SU-DHL-6 (cell line): ENCODE data around the gene ALDH1A3.

ENCODE experiments used
- H2AFZ ChIP-seq: fragments of 200-600 bp; sonication (generic); 2 replicates; pipeline ENCODE4 v1.6.1; 2014; ENCODE audit warnings: low read depth, mild to moderate bottlenecking, moderate library complexity, mixed read lengths, antibody characterized with exemption, low read length; ENCODE audit not compliant: severe bottlenecking
- H3F3A ChIP-seq: fragments of 200-600 bp; shearing (Covaris generic); 2 replicates; pipeline ENCODE4 v1.6.0; 2016; ENCODE audit warnings: antibody characterized with exemption, mild to moderate bottlenecking; ENCODE audit not compliant: insufficient read depth
- H3K27ac ChIP-seq: fragments of 200-600 bp; sonication (generic); 2 replicates; pipeline ENCODE4 v1.5.1; 2016; ENCODE audit warnings: low read depth, mild to moderate bottlenecking, low read length, moderate library complexity, mixed read lengths
- H3K27me3 ChIP-seq: fragments of 200-600 bp; sonication (generic), shearing (Covaris generic); 2 replicates; pipeline ENCODE4 v1.6.0; 2014; ENCODE audit warnings: mild to moderate bottlenecking, low read length
- H3K36me3 ChIP-seq: fragments of 200-600 bp; sonication (generic); 2 replicates; pipeline ENCODE4 v1.6.1; 2014; ENCODE audit warnings: mild to moderate bottlenecking, low read length, mixed read lengths
- H3K4me2 ChIP-seq: fragments of 300-600, 200-600 bp; shearing (Covaris generic), sonication (generic); 2 replicates; pipeline ENCODE4 v1.6.0; 2014; ENCODE audit warnings: low read length, low read depth, mild to moderate bottlenecking; ENCODE audit not compliant: poor library complexity, severe bottlenecking
- H3K4me3 ChIP-seq: fragments of 200-600 bp; sonication (generic); 2 replicates; pipeline ENCODE4 v1.5.1; 2014; ENCODE audit warnings: antibody characterized with exemption, low read length, mild to moderate bottlenecking, mixed read lengths; ENCODE audit not compliant: insufficient read depth, poor library complexity, severe bottlenecking
- H3K79me2 ChIP-seq: fragments of 200-600 bp; sonication (generic); 2 replicates; pipeline ENCODE4 v1.6.1; 2014; ENCODE audit warnings: mild to moderate bottlenecking, low read length, moderate library complexity; ENCODE audit not compliant: insufficient read depth
- H3K9ac ChIP-seq: fragments of 200-600 bp; sonication (generic); 2 replicates; pipeline ENCODE4 v1.7.0; 2014; ENCODE audit warnings: mild to moderate bottlenecking, low read length
- H3K9me2 ChIP-seq: fragments of 200-600 bp; sonication (generic); replicated peaks from 2 replicates; pipeline ENCODE4 v1.6.1; 2014; ENCODE audit warnings: low read length; ENCODE audit not compliant: insufficient read depth
- H3K9me3 ChIP-seq: fragments of 200-600 bp; sonication (generic); 2 replicates; pipeline ENCODE4 v1.6.1; 2014; ENCODE audit warnings: low read length, mixed read lengths; ENCODE audit not compliant: insufficient read depth
- H4K20me1 ChIP-seq: fragments of 200-600 bp; sonication (generic); 2 replicates; pipeline ENCODE4 v1.6.1; 2014; ENCODE audit warnings: low read depth, mild to moderate bottlenecking, antibody characterized with exemption, low read length, moderate library complexity, mixed read lengths
- CTCF ChIP-seq: fragments of 200-600 bp; sonication (generic); IDR thresholded peaks from one replicate; pipeline ENCODE4 v1.5.1; 2017; ENCODE audit warnings: antibody characterized with exemption, mild to moderate bottlenecking, low read length, moderate library complexity; ENCODE audit not compliant: insufficient read depth, poor library complexity, severe bottlenecking
- EZH2phosphoT487 ChIP-seq: fragments of 200-600 bp; sonication (generic), shearing (Covaris generic); conservative IDR thresholded peaks from 2 replicates; pipeline ENCODE4 v1.6.1; 2018; ENCODE audit warnings: mild to moderate bottlenecking, antibody characterized with exemption, low read length, moderate library complexity, mixed read lengths

ALDH1A3 gene

GRCh38 chr15:100898661-100899462, 19.2 kb downstream of the ALDH1A3 start:
- Histone ChIP-seq H2AFZ (no peak overlapping the region), H4K20me1 (no peaks in the 10 kb centered on the region), H3K9me2 (no peaks in the 10 kb centered on the region), H3K36me3 (no peaks in the 10 kb centered on the region), H3F3A (no peaks in the 10 kb centered on the region), H3K27me3 (no peaks in the 10 kb centered on the region), H3K79me2 (no peaks in the 10 kb centered on the region), H3K4me2 (no peak overlapping the region), H3K9me3 (no peaks in the 10 kb centered on the region), H3K27ac (no peak overlapping the region), H3K9ac (no peak overlapping the region), H3K4me3 (no peak overlapping the region)
- no peak for TF ChIP-seq CTCF
- no peak for TF ChIP-seq EZH2phosphoT487

GRCh38 chr15:100899601-100900000, 20.0 kb downstream of the ALDH1A3 start:
- no peaks in the 10 kb centered on the region for H3K27me3 ChIP-seq
- H3F3A ChIP-seq: no peaks in the 10 kb centered on the region
- no peaks in the 10 kb centered on the region for H3K79me2 ChIP-seq
- no peak overlapping the region for H3K9ac ChIP-seq
- no peaks in the 10 kb centered on the region for H3K9me3 ChIP-seq
- no peak overlapping the region for H3K4me3 ChIP-seq
- no peak overlapping the region for H2AFZ ChIP-seq
- H3K27ac ChIP-seq: no peak overlapping the region
- no peak overlapping the region for H3K4me2 ChIP-seq
- no peak for TF ChIP-seq CTCF
- no peaks in the 10 kb centered on the region for H4K20me1 ChIP-seq
- H3K36me3 ChIP-seq: no peaks in the 10 kb centered on the region
- H3K9me2 ChIP-seq: no peaks in the 10 kb centered on the region

GRCh38 chr15:100900136-100900794, 20.6 kb downstream of the ALDH1A3 start:
- H3K79me2 ChIP-seq: no peaks in the 10 kb centered on the region
- no peak overlapping the region for H2AFZ ChIP-seq
- no peaks in the 10 kb centered on the region for H3K9me3 ChIP-seq
- no peaks in the 10 kb centered on the region for H3F3A ChIP-seq
- H3K9ac ChIP-seq: no peak overlapping the region
- no peak overlapping the region for H3K27ac ChIP-seq
- no peak overlapping the region for H3K4me2 ChIP-seq
- H4K20me1 ChIP-seq: no peaks in the 10 kb centered on the region
- no peaks in the 10 kb centered on the region for H3K27me3 ChIP-seq
- H3K4me3 ChIP-seq: no peak overlapping the region
- H3K36me3 ChIP-seq: no peaks in the 10 kb centered on the region
- TF ChIP-seq CTCF (no peak), EZH2phosphoT487 (no peak)
- no peaks in the 10 kb centered on the region for H3K9me2 ChIP-seq
